GM23338 (cell line): Measurements from ENCODE around the gene ARHGAP42. TPM values are rescaled to one million over a fixed set of nuclear protein-coding genes. Genes with fewer than 3 reads are reported as not detected.

Experiments used
- ATAC-seq: fragments of 200-7000 bp; cut with Tn5 transposase; 3 replicates; pipeline ENCODE4 v1.9.1; 2020
- DNase-seq: peaks from one replicate; pipeline ENCODE4 v3.0.0-alpha.2; 2015; ENCODE audit warnings: low spot score
- H2AFZ ChIP-seq: fragments of 200-600 bp; sonication (generic); 2 replicates; pipeline ENCODE4 v1.8.0; 2016; ENCODE audit warnings: antibody characterized with exemption, mild to moderate bottlenecking, moderate library complexity
- H3F3A ChIP-seq: fragments of 200-600 bp; sonication (generic); replicated peaks from 2 replicates; pipeline ENCODE4 v1.8.0; 2017; ENCODE audit warnings: antibody characterized with exemption, mixed run types, low read depth
- H3K27ac ChIP-seq: fragments of 200-600 bp; sonication (generic); 2 replicates; pipeline ENCODE4 v1.6.1; 2016; ENCODE audit warnings: low read depth
- H3K27me3 ChIP-seq: fragments of 200-600 bp; sonication (generic); 2 replicates; pipeline ENCODE4 v1.8.0; 2016; ENCODE audit warnings: mild to moderate bottlenecking, mixed run types, moderate library complexity; ENCODE audit not compliant: insufficient read depth
- H3K36me3 ChIP-seq: fragments of 200-600 bp; sonication (generic); 2 replicates; pipeline ENCODE4 v1.8.0; 2016; ENCODE audit warnings: mild to moderate bottlenecking; ENCODE audit not compliant: insufficient read depth
- H3K4me1 ChIP-seq: fragments of 200-600 bp; sonication (generic); 2 replicates; pipeline ENCODE4 v1.8.0; 2016; ENCODE audit warnings: mild to moderate bottlenecking, moderate library complexity; ENCODE audit not compliant: insufficient read depth
- H3K4me2 ChIP-seq: fragments of 200-600 bp; sonication (generic); 2 replicates; pipeline ENCODE4 v1.7.1; 2017; ENCODE audit warnings: mixed run types
- H3K4me3 ChIP-seq: fragments of 200-600 bp; sonication (generic); 2 replicates; pipeline ENCODE4 v1.6.1; 2016; ENCODE audit warnings: mixed run types
- H3K79me2 ChIP-seq: fragments of 200-600 bp; sonication (generic); replicated peaks from 2 replicates; pipeline ENCODE4 v1.8.0; 2017; ENCODE audit warnings: mild to moderate bottlenecking; ENCODE audit not compliant: insufficient read depth
- H3K9me2 ChIP-seq: fragments of 200-600 bp; sonication (generic); 2 replicates; pipeline ENCODE4 v1.8.0; 2017; ENCODE audit not compliant: insufficient read depth
- H4K20me1 ChIP-seq: fragments of 200-600 bp; sonication (generic); replicated peaks from 2 replicates; pipeline ENCODE4 v1.8.0; 2017; ENCODE audit warnings: mild to moderate bottlenecking; ENCODE audit not compliant: insufficient read depth
- H3K27ac Mint-ChIP-seq: 2 replicates; pipeline ENCODE4 v1.8.0; 2020; ENCODE audit warnings: inconsistent platforms, mild to moderate bottlenecking, moderate library complexity, mixed read lengths
- H3K27me3 Mint-ChIP-seq: 3 replicates; pipeline ENCODE4 v1.8.0; 2022; ENCODE audit warnings: low read depth, mild to moderate bottlenecking, moderate library complexity, mixed read lengths, inconsistent platforms; ENCODE audit not compliant: insufficient read depth, poor library complexity
- H3K36me3 Mint-ChIP-seq: 3 replicates; pipeline ENCODE4 v1.8.0; 2021; ENCODE audit warnings: low read depth, mild to moderate bottlenecking, inconsistent platforms, moderate library complexity, mixed read lengths
- H3K4me1 Mint-ChIP-seq: 3 replicates; pipeline ENCODE4 v1.8.0; 2020; ENCODE audit warnings: mild to moderate bottlenecking, inconsistent platforms, mixed read lengths
- H3K4me3 Mint-ChIP-seq: 3 replicates; pipeline ENCODE4 v1.8.0; 2021; ENCODE audit warnings: moderate library complexity, mild to moderate bottlenecking, inconsistent platforms, mixed read lengths
- H3K9me3 Mint-ChIP-seq: 3 replicates; pipeline ENCODE4 v1.8.0; 2020; ENCODE audit warnings: moderate library complexity, mild to moderate bottlenecking, inconsistent platforms, mixed read lengths
- CREB1 ChIP-seq: fragments of 250-450 bp; sonication (Bioruptor Pico); IDR thresholded peaks from 2 replicates; pipeline ENCODE4 v1.5.0; 2020; ENCODE audit warnings: low read depth, mild to moderate bottlenecking, moderate library complexity
- CTCF ChIP-seq, 2 experiments: fragments of 200-600 bp in 1 of 2; sonication (generic) in 1 of 2; conservative IDR thresholded peaks; 2 replicates each; pipeline versions ENCODE4 v1.5.1 to v1.6.1; 2016 to 2017; ENCODE audit warnings: antibody characterized with exemption in 2 of 2, low read depth in 2 of 2, mild to moderate bottlenecking in 2 of 2, moderate library complexity in 1 of 2
- ETS1 ChIP-seq: IDR thresholded peaks from 2 replicates; pipeline ENCODE4 v1.6.1; 2016; ENCODE audit warnings: antibody characterized with exemption
- EZH2 ChIP-seq: fragments of 200-600 bp; sonication (generic); IDR thresholded peaks from one replicate; pipeline ENCODE4 v1.8.0; 2017; ENCODE audit warnings: antibody characterized with exemption, mild to moderate bottlenecking, low read depth; ENCODE audit not compliant: unreplicated experiment
- EZH2phosphoT487 ChIP-seq: fragments of 200-600 bp; sonication (generic); IDR thresholded peaks from one replicate; pipeline ENCODE4 v1.8.1; 2018; ENCODE audit warnings: antibody characterized with exemption; ENCODE audit not compliant: unreplicated experiment
- JUNB ChIP-seq: IDR thresholded peaks from one replicate; pipeline ENCODE4 v1.6.1; 2016; ENCODE audit warnings: antibody characterized with exemption; ENCODE audit not compliant: unreplicated experiment
- NANOG ChIP-seq: IDR thresholded peaks from 2 replicates; pipeline ENCODE4 v1.6.1; 2016; ENCODE audit warnings: antibody characterized with exemption, borderline replicate concordance
- POLR2AphosphoS5 ChIP-seq: IDR thresholded peaks from 2 replicates; pipeline ENCODE4 v1.6.1; 2016; ENCODE audit warnings: antibody characterized with exemption, low read depth
- REST ChIP-seq: IDR thresholded peaks from one replicate; pipeline ENCODE4 v1.6.1; 2018; ENCODE audit warnings: antibody characterized with exemption; ENCODE audit not compliant: unreplicated experiment
- STAT1 ChIP-seq: IDR thresholded peaks from one replicate; pipeline ENCODE4 v1.6.1; 2016; ENCODE audit warnings: antibody characterized with exemption; ENCODE audit not compliant: unreplicated experiment
- ZNF114 ChIP-seq: fragments of 250-450 bp; sonication (Bioruptor Pico); IDR thresholded peaks from 2 replicates; pipeline ENCODE4 v1.5.0; 2020; ENCODE audit warnings: mild to moderate bottlenecking, moderate library complexity
- ZNF331 ChIP-seq: fragments of 250-450 bp; sonication (Bioruptor Pico); IDR thresholded peaks from 2 replicates; pipeline ENCODE4 v1.5.0; 2020; ENCODE audit warnings: low read depth, mild to moderate bottlenecking, moderate library complexity
- ZNF462 ChIP-seq: fragments of 250-450 bp; sonication (Bioruptor Pico); IDR thresholded peaks from 2 replicates; pipeline ENCODE4 v1.5.0; 2020; ENCODE audit warnings: mild to moderate bottlenecking, moderate library complexity
- polyA plus RNA-seq: library from polyadenylated mRNA; unstranded; fragments of >200 nt; fragmentation: Nextera tagmentation; extraction: Ambion mirVana; gene quantifications from 2 replicates; pipeline ENCODE4 v1.2.1, GENCODE V29; 2016
- total RNA-seq: library from RNA; depleted of rRNA; stranded (reverse); fragments of >200 nt; shearing (Covaris generic); gene quantifications from 2 replicates; pipeline ENCODE4 v1.2.3, GENCODE V29; 2014

Gene ARHGAP42
- total and polyA plus RNA-seq, 2 experiments from 2014 or later: 23.7 to 35.7 TPM

GRCh38 chr11:100849901-100850235, 162.8 kb downstream of the ARHGAP42 start:
- Histone ChIP-seq H2AFZ (no peak overlapping the region), H3F3A (no peaks in the 10 kb centered on the region), H3K27ac (no peak overlapping the region), H3K36me3 (no peaks in the 10 kb centered on the region), H3K4me3 (no peak overlapping the region), H3K9me2 (no peaks in the 10 kb centered on the region; the same call in 1 of the 2 replicates), H3K4me2 (no peak overlapping the region), H3K27me3 (no peaks in the 10 kb centered on the region), H3K79me2 (no peaks in the 10 kb centered on the region; the same call in 1 of the 2 replicates), H4K20me1 (no peaks in the 10 kb centered on the region), H3K4me1 (no peaks in the 10 kb centered on the region)
- Mint-ChIP-seq H3K27ac (no peak overlapping the region), H3K27me3 (no peaks in the 10 kb centered on the region), H3K9me3 (no peaks in the 10 kb centered on the region), H3K4me1 (peaks cover 11% of the 10 kb centered on the region), H3K36me3 (no peaks in the 10 kb centered on the region), H3K4me3 (no peak overlapping the region)
- DNase-seq (no peak), ATAC-seq (no peak)
- TF ChIP-seq STAT1: no peak
- TF ChIP-seq ZNF462 (CRISPR knock-in tag): no peak
- TF ChIP-seq NANOG: no peak
- TF ChIP-seq CREB1: no peak
- TF ChIP-seq ZNF114 (CRISPR knock-in tag): no peak
- TF ChIP-seq ZNF331 (CRISPR knock-in tag): no peak
- TF ChIP-seq POLR2AphosphoS5: no peak
- no peak for TF ChIP-seq CTCF (conservative IDR thresholded peaks at IDR 0.05; ENCODE audit: low read depth in 2 of 2)
- TF ChIP-seq REST: no peak
- TF ChIP-seq EZH2: no peak
- no peak for TF ChIP-seq EZH2phosphoT487
- TF ChIP-seq JUNB: no peak
- TF ChIP-seq ETS1: no peak
